Measurements from ENCODE around the gene ANKS6.

Gene ANKS6

DNA sequence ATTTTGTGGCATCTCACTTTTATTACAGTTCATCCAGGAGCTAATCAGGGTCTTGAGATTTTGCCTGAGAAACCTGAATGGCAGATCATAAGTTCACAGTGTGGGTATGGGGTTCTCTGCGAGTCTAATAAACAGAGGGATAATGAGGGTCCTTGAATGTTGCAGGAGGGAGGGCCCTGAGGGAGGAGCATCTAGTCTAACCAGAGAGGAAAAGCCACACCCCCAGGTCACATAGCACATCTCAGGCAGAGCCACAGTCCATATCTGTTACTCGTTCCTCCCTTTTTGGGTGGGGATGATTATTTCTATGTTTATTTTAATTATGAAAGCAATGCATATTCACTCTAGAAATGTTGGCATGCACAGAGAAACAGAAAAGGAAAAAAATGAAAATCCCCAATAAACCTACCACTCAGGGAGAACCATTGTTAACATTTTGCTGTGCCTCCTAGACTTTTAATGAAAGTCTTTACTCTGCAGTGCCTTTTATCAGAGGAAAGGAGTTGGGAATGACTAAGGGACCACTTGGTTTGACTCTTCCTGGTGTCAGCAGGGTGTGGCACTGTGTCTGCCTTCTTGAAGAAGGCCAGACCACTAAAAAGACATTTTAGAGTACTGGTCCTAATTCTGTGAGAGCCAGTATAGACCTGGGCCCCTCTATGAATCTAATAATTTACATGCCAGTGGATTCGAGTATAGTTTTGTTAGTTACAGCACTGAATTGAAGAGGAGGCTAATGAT is 13.9 kb upstream of the ANKS6 start:
- DNase-seq (ENCODE audit: insufficient read length) (no peak), FAIRE-seq (no peak)
- TF ChIP-seq POLR2A (IDR thresholded peaks at IDR 0.05; ENCODE audit: low read depth, low read length) (no peak), TAF1 (IDR thresholded peaks at IDR 0.05; ENCODE audit: borderline replicate concordance, low read depth, low read length) (no peak), POLR2AphosphoS5 (IDR thresholded peaks at IDR 0.05; ENCODE audit: low read depth, low read length) (no peak)

DNA sequence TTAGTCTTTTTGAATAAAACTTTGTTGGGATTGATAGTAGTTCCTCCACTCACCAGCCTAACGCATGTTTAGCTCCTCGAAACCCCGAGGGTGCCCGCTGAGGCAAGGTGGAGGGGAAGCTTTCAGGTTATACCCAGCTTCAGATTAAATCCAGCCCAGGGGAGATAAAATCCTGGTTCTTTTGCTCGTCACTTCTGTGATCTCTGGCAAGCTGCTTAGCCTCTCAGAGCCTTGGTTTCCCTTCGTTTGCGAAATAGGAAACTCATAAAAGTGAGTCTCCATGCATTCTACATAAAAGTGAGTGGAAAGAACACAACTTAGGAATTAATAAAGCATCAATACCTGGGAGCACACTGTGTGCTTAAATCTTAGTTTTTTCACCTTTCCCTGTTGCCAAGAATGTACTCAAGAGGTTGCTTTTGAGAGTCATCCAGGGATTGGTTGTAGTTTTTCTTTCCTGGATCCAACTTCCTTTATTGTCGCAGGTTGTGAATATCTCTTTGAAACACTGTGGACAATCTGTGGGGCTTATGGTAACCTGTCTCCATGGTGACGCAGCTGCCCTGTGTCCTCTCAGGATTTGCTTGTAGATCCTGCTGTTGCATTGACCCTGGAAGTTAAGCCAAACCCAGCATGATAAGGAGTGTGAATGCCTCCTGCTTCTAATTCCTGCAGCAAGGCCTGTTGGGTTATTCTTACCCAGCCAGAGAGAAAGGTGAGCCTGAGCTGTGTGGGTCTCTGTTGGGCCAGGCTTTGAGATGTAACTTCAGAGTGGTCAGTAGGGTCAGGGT is 13.2 kb upstream of the ANKS6 start:
- no peak for TF ChIP-seq POLR2AphosphoS5 (IDR thresholded peaks at IDR 0.05; ENCODE audit: low read depth, low read length)
- no peak for TF ChIP-seq POLR2A (IDR thresholded peaks at IDR 0.05; ENCODE audit: low read depth, low read length)
- TF ChIP-seq TAF1 (IDR thresholded peaks at IDR 0.05; ENCODE audit: borderline replicate concordance, low read depth, low read length) = no peak
- FAIRE-seq (no peak), DNase-seq (ENCODE audit: insufficient read length) (no peak)

DNA sequence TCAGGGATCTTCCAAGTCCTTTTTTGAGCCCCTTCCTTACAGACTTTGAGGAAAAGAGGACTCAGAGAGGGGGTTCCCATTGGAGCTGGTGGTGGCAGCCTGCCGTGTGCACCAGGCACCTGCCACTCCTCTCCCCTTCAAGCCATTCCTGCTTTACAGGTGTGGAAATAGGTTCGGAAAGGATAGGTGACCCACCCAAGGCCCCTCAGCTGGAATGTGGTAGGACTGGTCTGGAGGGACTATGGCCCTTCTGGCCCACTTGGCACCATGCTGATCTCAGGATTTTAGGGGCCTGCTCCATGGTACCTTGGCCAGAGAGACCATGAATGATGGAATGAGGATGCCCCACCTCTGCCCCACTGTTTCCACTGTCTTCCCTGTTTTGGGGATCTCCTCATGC is 12.5 kb upstream of the ANKS6 start:
- FAIRE-seq (no peak), DNase-seq (ENCODE audit: insufficient read length) (no peak)
- no peak for TF ChIP-seq TAF1 (IDR thresholded peaks at IDR 0.05; ENCODE audit: borderline replicate concordance, low read depth, low read length)
- TF ChIP-seq POLR2A (IDR thresholded peaks at IDR 0.05; ENCODE audit: low read depth, low read length) = no peak
- no peak for TF ChIP-seq POLR2AphosphoS5 (IDR thresholded peaks at IDR 0.05; ENCODE audit: low read depth, low read length)

DNA sequence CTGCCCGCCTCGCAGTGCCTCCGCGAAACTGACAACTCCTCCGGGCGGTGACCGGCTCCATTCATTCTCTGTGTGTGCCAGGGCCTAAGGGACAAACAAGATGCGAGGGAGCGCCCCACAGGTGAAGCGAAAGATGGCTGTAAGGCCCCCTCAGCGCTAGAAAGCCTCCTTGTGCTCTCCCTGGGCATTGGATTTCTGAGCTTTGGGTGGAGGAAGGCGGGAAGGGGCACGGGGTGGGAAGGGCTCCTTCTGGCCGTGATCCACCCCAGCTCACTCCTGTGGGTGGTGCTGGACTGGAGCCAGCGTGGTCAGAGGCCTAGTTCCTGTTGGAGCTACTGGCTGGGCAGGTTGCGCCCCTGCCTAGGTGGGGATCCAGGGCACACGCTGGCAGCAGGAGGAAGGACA is 12.1 kb upstream of the ANKS6 start:
- DNase-seq (ENCODE audit: insufficient read length) (no peak), FAIRE-seq (no peak)
- TF ChIP-seq TAF1 (IDR thresholded peaks at IDR 0.05; ENCODE audit: borderline replicate concordance, low read depth, low read length) (no peak), POLR2A (IDR thresholded peaks at IDR 0.05; ENCODE audit: low read depth, low read length) (no peak), POLR2AphosphoS5 (IDR thresholded peaks at IDR 0.05; ENCODE audit: low read depth, low read length) (no peak)

DNA sequence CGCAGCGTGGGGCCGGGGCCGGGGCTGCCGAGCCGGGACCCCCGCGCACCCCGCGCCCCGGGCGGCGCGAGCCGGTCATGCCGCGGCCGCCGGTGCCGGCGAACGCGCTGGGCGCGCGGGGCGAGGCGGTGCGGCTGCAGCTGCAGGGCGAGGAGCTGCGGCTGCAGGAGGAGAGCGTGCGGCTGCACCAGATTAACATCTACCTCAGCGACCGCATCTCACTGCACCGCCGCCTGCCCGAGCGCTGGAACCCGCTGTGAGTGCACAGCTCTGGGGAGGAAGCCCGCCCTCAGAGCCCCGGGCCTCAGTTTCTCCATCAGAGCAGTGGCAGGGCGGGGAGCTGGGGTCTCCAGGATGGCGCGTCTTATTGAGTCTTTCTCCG is 11.4 kb upstream of the ANKS6 start:
- TF ChIP-seq POLR2AphosphoS5 (IDR thresholded peaks at IDR 0.05; ENCODE audit: low read depth, low read length) = no peak
- no peak for TF ChIP-seq TAF1 (IDR thresholded peaks at IDR 0.05; ENCODE audit: borderline replicate concordance, low read depth, low read length)
- TF ChIP-seq POLR2A (IDR thresholded peaks at IDR 0.05; ENCODE audit: low read depth, low read length) = no peak
- FAIRE-seq (no peak), DNase-seq (ENCODE audit: insufficient read length) (no peak)

DNA sequence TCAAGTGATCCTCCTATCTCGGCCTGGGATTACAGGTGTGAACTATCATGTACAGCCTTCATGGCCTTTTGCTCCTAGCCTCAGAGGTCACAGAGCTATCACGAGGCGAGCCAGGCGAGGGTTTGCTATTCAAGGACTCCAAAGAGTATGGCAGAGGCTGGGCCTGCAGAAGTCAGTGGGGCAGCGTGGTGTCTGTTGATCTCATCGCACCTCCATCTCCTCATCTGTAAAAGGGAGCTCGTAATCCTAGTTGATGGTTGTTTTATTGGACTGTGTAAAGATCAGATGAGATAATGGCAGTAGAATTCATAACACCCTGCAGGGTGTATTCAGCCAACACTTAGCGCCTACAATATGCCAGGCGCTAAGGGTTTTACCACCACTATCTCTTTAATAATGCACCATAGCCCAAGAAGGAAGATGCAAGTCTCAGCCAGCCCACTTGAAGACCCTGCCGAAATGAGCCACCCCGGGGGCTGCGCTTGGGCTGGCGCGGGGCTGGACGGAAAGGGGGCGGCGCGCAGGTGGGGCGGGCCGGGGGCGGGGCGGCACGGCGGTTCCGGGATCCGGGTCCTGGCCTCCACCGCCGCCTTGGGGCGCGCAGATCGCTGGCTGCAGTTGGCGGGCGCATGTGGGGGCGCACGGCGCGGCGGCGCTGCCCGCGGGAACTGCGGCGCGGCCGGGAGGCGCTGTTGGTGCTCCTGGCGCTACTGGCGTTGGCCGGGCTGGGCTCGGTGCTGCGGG is 10.9 kb upstream of the ANKS6 start, which contains the start of gene GALNT12:
Gene GALNT12 (plus strand): TSS at position 601 of the 744 bp plus-strand sequence. CDS start 29 bp downstream, at position 630.
- FAIRE-seq = no peak
- no peak for DNase-seq (ENCODE audit: insufficient read length)
- TF ChIP-seq TAF1 (IDR thresholded peaks at IDR 0.05; ENCODE audit: borderline replicate concordance, low read depth, low read length) (no peak), POLR2A (IDR thresholded peaks at IDR 0.05; ENCODE audit: low read depth, low read length) (no peak), POLR2AphosphoS5 (IDR thresholded peaks at IDR 0.05; ENCODE audit: low read depth, low read length) (no peak)

DNA sequence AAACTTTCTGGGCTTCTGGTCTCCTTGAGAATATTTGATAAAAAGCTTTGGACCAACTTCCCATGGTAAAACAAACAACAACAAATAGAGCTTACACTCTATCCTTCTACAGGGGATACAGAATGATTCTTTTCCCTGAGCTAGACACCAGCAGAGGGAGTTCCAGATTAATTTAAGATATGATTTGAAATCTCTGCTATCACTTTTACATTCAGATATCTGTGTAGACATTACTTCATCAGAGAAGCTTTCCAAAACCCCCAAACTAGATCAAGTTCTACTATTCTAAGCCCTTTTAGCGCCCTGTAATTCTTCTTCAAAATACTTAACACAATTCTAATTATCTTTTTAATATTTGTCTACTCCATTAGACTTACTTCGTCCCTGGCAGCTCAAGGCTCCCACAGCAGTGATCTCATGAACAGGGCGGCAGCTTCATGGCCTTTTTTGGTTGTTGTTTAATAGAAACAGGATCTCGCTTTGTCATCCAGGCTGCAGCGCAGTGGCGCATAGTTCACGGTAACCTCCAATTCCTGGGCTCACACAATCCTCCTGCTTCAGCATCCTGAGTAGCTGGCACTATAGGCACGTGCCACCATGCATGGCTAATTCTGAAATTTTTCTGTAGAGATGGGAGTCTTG is 10.2 kb upstream of the ANKS6 start:
- FAIRE-seq (no peak), DNase-seq (ENCODE audit: insufficient read length) (no peak)
- TF ChIP-seq POLR2A (IDR thresholded peaks at IDR 0.05; ENCODE audit: low read depth, low read length) = no peak
- TF ChIP-seq TAF1 (IDR thresholded peaks at IDR 0.05; ENCODE audit: borderline replicate concordance, low read depth, low read length) = no peak
- no peak for TF ChIP-seq POLR2AphosphoS5 (IDR thresholded peaks at IDR 0.05; ENCODE audit: low read depth, low read length)

DNA sequence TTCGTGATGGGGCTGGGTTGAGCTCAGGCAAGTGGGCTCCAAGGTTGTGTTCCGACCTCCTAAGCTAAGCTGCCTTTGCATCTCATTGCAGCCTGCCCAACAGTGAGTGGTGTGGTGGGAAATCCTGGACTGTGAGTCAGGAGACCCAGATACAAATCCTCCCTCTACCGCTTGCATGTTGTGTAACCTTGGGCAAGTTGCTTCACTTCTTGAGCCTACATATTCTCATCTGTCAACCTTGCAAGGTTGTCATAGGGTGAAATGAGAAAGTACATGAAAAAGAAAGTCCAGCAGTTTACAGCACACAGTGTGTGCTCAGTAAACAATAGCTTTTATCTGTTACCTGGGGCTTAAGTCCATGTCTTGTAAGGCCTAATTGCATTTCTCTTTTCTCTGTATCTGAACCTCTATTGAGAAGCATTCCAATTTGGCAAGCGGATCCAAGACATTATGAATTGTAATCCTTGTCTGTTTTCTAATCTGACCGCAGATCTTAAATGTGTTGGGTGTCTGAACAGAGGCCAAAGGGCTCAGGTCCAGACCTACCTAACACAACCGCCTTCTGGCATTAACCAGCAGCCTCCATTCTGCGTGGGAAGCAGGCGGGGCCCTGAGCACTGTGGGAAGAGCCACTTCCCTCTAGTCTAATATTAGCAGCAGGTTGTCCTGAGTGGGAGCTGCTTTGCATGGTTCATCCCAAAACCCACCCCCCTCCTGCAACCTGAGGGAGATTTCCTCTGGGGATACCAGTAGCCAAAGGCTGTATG is 9.3 kb upstream of the ANKS6 start:
- TF ChIP-seq POLR2A (IDR thresholded peaks at IDR 0.05; ENCODE audit: low read depth, low read length) = no peak
- no peak for TF ChIP-seq POLR2AphosphoS5 (IDR thresholded peaks at IDR 0.05; ENCODE audit: low read depth, low read length)
- no peak for TF ChIP-seq TAF1 (IDR thresholded peaks at IDR 0.05; ENCODE audit: borderline replicate concordance, low read depth, low read length)
- no peak for DNase-seq (ENCODE audit: insufficient read length)
- FAIRE-seq = no peak

DNA sequence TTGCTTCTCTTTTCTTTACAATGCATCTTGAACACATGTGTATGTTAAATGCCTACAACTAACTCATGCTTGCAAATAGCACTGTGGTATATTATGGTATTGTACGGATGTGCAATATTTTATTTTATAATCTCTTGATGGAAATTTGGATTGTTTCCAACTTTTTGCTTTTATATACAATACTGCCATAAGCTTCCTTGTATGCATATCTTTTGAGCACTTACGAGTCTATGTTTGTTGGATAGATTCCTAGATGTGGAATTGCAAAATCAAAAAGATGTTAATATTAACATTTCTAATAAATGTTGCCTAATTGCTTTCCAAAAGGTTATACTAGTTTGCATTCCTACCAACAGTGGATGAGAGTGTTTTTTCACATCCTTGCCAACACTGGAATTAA is 7.7 kb upstream of the ANKS6 start:
- no peak for DNase-seq (ENCODE audit: insufficient read length)
- TF ChIP-seq TAF1 (IDR thresholded peaks at IDR 0.05; ENCODE audit: borderline replicate concordance, low read depth, low read length) (no peak), POLR2AphosphoS5 (IDR thresholded peaks at IDR 0.05; ENCODE audit: low read depth, low read length) (no peak), POLR2A (IDR thresholded peaks at IDR 0.05; ENCODE audit: low read depth, low read length) (no peak)
- FAIRE-seq = no peak

DNA sequence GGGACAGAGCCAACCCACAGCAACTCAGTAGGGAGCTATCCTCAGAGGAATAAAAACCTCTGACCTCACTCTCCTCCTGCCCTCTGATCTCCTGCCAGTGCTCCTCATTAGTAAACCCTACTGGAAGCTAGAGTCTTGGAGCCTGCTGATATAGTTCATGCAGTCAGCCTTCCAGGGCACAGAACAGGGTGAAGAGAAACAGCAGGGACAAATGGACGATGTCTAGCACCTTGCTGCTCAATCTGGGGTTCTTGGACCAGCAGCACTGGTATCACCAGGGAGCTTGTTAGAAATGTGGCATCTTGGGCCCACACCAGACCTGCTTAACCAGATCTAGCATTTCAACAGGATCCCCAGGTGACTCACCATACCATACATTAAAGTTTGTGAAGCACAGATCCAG is 5.6 kb upstream of the ANKS6 start:
- TF ChIP-seq POLR2A (IDR thresholded peaks at IDR 0.05; ENCODE audit: low read depth, low read length) (no peak), POLR2AphosphoS5 (IDR thresholded peaks at IDR 0.05; ENCODE audit: low read depth, low read length) (no peak), TAF1 (IDR thresholded peaks at IDR 0.05; ENCODE audit: borderline replicate concordance, low read depth, low read length) (no peak)
- no peak for FAIRE-seq
- DNase-seq (ENCODE audit: insufficient read length) = no peak

Data from GM12892 (cell line).